ENCODE data around the gene SPI1. TPM values are rescaled to one million over a fixed set of nuclear protein-coding genes. Genes with fewer than 3 reads are reported as not detected.

The SPI1 gene
- total RNA-seq = not detected in 2 replicates

GRCh38 chr11:47378010-47378835, at the start of gene SPI1:
Gene SPI1 (minus strand): TSS chr11:47378547. CDS start chr11:47378353, 194 bp downstream.

DNA sequence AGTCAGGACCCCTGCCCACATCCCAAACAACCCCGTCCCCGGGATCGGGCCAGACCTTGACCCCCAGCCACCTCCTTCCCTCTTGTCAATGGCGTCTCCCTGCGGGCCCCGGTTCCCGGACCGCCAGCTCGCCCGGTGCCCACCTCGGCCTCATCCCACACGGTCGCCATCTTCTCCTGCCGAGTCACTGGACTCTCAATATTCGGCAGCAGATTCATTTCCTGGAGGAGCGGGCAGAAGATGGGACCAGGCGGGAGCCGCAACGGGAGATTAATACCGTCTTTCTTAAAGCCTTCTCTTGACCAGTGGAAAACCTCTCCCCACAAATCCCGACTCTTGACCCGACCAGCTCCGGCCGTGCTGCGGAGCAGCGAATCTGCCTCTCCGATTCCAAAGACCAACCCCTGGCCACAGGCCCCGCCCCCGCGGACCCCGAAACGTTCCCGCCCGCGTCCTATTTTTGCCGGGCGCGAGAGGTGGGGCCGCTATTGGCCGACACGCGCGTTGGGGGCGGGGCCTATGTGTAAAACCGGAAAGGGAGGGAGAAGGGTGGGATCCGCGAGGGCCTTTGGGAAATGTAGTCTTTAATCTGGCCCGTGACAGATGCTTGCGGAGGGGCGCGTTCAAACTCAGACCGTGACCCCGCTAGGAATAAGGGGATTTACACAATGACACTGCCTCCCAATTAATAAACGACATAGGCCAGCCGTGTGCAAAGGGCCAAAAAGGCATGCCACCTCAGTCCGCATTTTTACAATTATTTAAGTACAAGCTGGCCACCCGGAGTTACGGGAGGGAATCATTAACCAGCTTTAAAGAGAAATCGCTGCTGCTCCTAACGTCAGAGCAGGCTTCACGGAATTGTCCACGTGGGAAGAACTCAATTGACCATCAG, 48.0 kb upstream of the SPI1 start, which contains the start of gene PSMC3:
Gene PSMC3, minus strand, starts transcription at position 378 of the 895 bp plus-strand sequence. Its CDS starts 160 bp downstream, at position 218.

GRCh38 chr11:47407746-47408590, 29.6 kb upstream of the SPI1 start, which contains the start of gene SLC39A13:
Gene SLC39A13 (plus strand): TSS chr11:47408590. CDS start chr11:47410095, 1,505 bp downstream.

GRCh38 chr11:47352556-47352955, 25.8 kb downstream of the SPI1 start, which contains the start of gene MYBPC3:
Gene MYBPC3 (minus strand): TSS chr11:47352702. CDS start chr11:47352647, 55 bp downstream.

Other genes with a start within 250 kb of the SPI1 start
- 76.3 and 88.0 TPM in 2 replicates for gene ARFGAP2, start 201.7 kb downstream of the SPI1 start, total RNA-seq
- gene PACSIN3, start 192.1 kb downstream of the SPI1 start, total RNA-seq = 30.0 and 42.7 TPM in 2 replicates
- gene DDB2, start 163.6 kb downstream of the SPI1 start, total RNA-seq = 21.3 and 43.2 TPM in 2 replicates
- gene ACP2, start 129.7 kb downstream of the SPI1 start, total RNA-seq = 38.3 and 56.3 TPM in 2 replicates
- gene NR1H3, start 120.6 kb downstream of the SPI1 start, total RNA-seq = 8.8 and 15.7 TPM in 2 replicates
- 18.4 and 22.1 TPM in 2 replicates for gene MADD, start 108.4 kb downstream of the SPI1 start, total RNA-seq
- gene MYBPC3, start 25.8 kb downstream of the SPI1 start, total RNA-seq = not detected in 2 replicates
- 110 and 188 TPM in 2 replicates for gene SLC39A13, start 30.0 kb upstream of the SPI1 start, total RNA-seq
- 85.3 and 192 TPM in 2 replicates for gene PSMC3, start 47.9 kb upstream of the SPI1 start, total RNA-seq
- gene RAPSN, start 70.6 kb upstream of the SPI1 start, total RNA-seq = not detected in 2 replicates
- 56.9 and 71.4 TPM in 2 replicates for gene CELF1, start 174.6 kb upstream of the SPI1 start, total RNA-seq
- gene PTPMT1, start 187.1 kb upstream of the SPI1 start, total RNA-seq = 105 and 168 TPM in 2 replicates
- gene KBTBD4, start 200.4 kb upstream of the SPI1 start, total RNA-seq = 20.4 and 21.5 TPM in 2 replicates
- 63.3 and 65.8 TPM in 2 replicates for gene NDUFS3, start 200.5 kb upstream of the SPI1 start, total RNA-seq
- gene FAM180B, start 208.1 kb upstream of the SPI1 start, total RNA-seq = not detected in 2 replicates
- gene C1QTNF4, start 215.9 kb upstream of the SPI1 start, total RNA-seq = 1.1 and 1.8 TPM in 2 replicates

Measured in mesangial cell (primary cell).